Measurements from ENCODE around the gene WFDC5.
"Not testable (repeated sequence)": the region's sequence is repeated elsewhere in the genome, so short reads cannot be mapped to it uniquely, and the experiment has no call there.

Gene WFDC5, protein sequence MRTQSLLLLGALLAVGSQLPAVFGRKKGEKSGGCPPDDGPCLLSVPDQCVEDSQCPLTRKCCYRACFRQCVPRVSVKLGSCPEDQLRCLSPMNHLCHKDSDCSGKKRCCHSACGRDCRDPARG

DNA sequence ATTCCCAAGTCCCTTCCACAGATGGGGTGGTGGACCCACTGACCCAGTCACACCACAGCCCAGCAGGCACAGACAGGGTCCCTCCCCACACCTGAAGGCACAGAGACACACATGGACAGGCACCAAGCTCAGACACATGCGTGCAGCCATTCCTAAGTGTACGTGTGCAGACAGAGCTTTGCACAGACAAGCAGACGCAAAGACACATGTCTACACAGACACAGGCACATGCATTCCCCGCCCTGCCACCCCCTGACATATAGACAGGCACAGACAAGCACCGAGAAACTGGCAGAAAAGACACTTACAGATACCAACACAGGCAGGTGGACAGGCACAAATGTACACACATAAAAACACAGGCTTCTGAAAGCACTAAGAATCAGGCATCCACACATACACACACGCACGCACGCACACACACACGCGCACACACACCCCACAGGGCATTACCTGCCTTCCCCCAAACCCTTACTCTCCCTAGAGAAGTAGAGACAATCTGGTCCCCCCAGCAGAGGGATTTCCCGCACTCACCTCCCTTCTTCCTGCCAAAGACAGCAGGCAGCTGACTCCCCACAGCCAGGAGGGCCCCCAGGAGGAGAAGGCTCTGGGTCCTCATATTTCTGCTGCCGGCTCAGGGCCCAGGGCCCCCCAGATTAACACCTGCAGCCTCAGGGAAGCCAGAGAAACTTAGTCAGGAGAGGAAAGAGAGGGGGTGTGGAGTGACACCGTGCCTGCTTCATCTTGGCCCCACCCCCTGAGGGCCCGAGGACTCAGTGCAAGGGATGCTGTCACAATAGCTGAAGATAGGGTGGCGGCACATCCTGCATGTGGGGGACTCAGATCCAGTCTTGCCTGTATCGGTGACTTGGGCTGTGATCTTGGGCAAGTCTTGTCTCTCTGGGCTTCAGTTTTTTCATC, at the start of gene WFDC5:
WFDC5 (minus strand) TSS at position 710 of the 921 bp plus-strand sequence; CDS start at position 619, 91 bp downstream.
- DNase-seq = no peak

DNA sequence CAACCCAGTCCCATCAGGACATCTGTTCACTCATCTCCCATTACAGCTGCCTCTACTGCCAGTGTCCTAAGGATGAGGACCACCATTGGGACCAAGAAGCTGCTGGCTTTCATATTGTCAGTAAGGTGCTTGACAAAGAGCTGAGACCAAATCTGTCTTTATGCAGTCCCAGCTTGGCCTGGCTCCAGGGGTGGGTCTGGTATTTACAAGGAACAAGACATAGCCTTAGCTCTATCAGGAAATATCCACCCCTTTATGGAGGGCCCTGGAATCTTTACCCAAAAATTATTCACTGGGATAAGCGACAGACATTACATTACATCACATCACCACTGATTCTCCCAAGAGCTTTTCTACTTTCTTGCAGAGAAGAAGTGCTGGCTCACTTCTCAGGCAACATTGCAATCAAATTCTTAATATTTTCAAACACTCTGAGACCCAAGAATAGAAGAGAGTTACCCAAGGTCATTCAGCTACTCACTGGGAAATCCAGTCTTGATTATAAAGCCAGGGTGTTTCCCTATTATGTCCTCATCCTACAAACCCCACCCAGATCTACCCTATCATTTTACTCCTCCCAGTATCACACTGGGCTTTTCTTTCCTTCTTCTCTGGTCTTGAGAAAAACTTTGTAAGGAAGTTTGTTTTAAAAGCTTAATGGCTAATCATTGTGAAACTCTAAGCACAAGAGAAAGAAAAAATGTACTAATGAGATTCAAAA, 48.3 kb upstream of the WFDC5 start:
- no peak for DNase-seq

DNA sequence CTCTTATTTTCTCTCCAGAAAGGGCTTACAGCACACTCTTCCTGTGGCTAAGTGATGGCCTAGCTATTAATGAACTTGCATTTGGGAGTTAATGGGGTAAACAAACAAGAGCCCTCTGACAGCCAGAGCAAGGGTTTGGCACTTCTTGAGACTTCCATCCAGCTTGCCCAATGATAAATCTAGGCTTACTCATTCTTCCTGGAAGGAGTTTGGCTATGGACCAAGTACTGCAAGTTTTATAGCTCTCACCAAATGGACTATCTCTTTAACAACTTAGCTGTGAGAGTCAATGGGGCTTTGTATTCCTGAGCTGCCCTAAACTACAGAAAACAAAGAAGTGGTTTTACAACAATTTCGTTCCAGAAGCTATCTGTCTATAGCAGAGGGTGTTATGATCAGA, 43.0 kb upstream of the WFDC5 start:
- no peak for DNase-seq

DNA sequence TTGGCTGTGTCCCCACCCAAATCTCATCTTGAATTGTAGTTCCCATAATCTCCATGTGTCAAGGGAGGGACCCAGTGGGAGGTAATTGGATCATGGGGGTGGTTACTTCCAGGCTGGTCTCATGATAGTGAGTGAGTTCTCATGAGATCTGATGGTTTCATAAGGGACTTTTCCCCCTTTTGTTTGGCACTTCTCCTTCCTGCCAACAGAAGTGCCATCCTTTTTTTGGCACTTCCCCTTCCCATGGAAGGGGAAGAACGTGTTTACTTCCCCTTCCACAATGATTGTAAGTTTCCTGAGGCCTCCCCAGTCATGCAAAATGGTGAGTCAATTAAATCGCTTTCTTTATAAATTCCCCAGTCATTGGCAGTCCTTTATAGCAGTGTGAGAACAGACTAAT, 41.7 kb upstream of the WFDC5 start:
- no peak for DNase-seq

DNA sequence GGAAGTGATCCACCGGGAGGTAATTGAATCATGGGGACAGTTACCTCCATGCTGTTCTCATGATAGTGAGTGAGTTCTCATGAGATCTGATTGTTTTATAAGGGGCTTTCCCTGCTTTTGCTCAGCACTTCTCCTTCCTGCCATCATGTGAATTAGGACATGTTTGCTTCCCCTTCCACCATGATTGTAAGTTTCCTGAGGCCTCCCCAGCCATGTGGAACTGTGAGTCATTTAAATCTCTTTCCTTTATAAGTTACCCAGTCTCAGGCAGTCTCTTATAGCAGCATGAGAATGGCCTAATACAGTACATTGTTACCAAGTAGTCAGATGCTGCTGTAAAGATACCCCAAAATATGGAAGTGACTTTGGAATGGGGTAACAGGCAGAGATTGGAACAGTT, 39.8 kb upstream of the WFDC5 start:
- DNase-seq = not testable (repeated sequence)

DNA sequence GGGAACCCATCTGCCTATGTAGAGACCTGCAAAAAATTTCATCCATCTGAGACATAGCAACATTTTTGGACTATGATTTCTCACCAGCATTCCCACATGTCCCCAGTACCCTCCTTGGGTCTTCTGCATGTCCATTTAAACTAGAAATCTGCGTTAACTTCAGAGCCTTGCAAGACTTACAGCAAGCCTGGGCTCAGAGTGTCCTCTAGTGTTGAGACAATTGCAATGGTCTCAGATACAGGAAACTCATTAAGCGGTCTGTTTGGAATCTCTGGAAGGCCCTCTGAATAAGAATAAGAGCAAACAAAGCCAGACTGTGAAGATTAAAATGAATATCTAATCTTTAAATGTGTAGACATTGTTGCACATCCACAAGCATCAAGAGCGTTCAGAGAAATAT, 39.2 kb upstream of the WFDC5 start:
- no peak for DNase-seq

DNA sequence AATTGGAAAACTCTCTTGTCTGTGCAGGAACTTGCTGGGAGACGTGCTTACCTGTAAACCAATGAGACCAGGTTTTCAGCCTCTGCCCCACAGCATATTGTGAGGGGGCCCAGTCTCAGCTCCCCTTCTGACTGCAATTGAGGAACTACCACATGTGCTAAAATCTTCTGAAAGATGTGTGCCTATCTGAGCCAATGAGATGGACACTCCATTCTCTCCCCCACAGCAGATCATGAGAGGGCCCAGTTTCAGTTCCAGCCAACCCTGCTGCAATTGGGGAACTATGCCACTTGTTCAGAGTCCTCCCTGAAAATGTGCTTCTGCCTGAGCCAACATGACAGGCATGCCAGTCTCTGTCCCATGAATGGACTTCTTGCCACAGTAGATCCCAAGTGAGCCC, 38.8 kb upstream of the WFDC5 start:
- no peak for DNase-seq

DNA sequence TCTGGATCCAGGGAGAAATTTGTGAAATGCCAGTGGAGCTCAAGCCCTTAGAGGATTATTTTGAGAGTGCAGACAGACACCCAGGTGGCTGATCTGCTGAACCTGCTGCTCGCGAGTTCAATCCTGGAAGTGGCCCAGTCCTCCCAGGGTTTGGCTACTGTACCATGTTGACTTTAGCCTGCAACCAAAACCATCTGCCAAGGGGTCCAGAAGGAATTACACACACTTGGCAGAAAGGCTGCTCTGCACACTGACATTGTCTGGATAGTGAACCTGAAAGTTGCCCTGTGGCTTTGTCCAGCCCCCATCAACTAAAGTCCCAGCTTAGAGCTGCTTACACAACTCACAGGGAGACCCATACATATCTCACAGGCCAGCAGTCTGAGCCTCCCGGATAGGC, 38.2 kb upstream of the WFDC5 start:
- no peak for DNase-seq

DNA sequence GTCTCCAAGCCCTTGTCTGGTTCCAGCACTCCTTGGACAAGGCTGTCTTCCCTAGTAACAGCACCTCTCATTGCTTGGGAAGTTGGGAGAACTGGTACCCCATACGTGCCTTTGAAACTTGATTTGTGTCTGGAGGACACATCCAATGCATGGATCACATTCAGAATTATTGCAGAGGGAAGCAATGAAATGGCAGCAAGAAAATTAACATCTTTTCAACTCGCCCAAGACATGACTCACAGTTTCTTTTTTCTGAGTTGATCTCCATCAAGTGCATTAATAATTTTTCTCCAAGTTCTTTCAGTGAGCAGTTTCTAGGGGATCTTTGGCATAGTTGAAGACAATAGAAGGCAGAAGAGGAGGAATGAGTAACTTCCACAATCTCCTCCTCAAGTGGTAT, 37.4 kb upstream of the WFDC5 start:
- no peak for DNase-seq

DNA sequence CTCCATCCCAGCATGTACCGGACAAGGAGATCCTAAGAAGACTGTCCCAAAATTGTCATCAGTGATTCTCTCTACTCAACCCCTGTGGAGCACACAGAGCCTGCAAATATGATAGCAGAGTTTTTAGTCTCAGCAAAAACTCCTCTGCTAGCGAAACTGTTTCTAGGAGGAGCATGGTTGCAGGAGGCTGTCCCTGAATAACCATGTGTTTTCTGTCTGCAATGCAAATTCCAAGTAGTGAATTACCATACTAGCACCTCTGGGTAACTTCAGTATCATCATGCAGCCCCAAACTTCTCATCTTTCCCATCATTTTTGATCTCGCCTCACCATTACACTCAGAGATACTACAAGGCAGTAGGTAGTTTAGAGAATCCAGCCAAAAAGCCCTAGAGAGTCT, 34.1 kb upstream of the WFDC5 start:
- DNase-seq = no peak

DNA sequence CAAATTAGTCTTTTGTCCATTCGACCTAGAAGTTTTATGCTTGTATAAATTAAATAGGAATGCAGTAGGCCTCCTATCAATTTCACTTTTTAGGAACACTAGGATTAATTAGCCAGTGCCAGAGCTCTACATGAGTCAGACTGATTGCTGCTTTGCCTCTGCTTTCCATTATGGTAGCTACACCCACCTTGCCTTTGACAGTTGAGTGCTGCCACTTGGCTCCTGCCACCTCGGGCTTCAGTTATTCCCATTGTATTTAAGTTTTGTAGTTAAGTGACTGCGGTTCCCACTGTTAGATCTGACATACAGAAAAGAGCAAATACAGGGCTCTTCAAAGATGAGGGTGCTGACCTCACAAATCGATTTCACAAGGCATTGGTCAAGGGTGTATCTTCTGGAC, 25.9 kb upstream of the WFDC5 start:
- no peak for DNase-seq

DNA sequence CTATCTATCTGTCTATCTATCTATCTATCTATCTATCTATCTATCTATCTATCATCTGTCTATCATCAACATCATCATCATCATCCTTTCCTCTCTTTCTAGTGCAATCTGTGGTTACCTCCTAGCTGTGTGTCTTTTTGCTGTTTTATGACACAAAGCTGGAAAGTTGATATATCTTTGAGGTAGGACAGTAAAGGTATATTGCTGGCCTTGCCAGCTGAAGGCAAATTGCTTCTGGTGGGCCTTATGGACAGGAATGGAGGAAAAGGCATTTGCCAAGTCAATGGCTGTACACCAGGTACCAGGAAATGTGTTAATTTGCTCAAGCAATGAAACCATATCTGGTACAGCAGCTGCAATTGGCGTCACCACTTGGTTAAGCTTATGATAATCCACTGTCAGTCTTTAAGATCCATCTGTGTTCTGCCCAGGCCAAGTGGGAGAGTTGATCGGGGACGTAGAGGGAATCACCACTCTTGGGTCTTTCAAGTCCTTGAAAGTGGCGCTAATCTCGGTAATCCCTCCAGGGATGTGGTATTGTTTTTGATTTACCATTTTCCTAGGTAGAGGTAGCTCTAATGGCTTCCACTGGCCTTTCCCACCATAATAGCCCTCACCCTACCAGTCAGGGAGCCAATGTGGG, 24.9 kb upstream of the WFDC5 start:
- not testable (repeated sequence) for DNase-seq

DNA sequence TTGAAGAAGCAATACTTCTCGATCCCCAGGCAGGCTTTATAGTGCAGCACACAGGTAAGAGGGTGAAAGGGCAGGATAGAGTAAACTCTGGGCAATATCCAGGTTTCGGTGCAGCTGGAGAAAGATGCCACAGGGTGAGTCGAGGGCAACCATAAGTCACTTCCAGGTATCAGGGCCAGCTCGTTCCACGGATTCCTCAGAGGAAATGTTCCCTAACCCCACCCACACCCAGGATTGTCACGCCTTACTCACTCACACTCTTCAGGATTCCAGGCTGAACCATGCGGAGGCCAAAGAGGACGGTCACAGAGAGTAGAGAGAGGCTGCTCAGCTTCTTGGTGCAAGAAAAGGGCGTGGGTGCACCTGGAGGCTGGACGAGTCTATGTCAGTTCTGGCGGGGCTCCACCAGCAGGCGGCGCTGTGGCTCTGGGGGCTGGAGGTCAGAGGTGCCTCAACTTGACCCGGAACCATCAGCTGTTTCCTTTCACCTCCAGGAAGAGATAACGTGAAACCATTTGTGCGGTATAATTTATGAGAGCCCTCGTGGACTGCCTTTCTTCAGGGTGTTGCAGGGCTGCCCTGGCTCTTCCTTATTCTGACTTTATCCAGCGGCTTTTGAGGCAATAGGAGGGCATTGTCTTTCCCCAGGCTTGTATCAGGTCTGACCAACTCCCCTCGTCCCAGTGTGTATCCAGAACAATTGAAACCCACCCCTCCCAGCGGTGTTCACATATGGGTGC, 23.8 kb upstream of the WFDC5 start:
- no peak for DNase-seq

DNA sequence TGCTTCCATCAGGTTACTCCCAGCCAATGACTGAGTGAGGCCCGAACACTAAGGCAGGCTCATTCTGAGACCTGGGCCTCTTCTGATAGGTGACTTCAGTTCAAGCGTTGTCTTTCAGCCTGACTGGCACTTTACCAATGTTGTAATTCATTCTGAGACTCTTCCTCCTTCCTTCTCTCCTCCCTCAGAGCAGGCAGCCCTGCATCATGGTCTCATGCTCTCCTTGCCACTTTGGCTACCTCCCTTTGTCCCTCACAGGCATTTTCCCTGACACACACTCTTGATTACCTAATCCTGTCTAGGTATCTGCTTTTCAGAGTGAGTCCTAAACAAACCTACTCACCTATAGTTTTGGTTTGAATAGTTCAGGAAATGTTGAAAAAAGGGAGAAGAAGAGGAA, 21.9 kb upstream of the WFDC5 start:
- no peak for DNase-seq

DNA sequence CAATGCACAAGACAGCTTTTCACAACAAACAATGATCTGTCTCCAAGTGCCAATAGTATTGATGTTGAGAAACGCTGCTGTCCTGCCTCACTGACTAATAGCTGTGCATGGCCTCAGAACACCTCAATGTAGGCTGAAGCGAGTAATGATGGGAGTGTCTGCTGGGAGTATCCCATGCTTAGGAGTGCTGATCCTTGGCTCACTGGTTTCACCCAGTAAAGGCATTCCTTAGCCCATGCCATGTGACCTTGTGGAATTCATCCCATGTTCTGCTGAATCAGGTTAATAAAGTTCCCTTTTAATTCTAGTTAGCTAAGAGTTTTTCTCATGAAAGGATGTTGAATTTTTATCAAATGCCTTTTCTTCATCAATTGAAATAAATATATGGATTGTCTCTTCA, 13.1 kb upstream of the WFDC5 start:
- no peak for DNase-seq

DNA sequence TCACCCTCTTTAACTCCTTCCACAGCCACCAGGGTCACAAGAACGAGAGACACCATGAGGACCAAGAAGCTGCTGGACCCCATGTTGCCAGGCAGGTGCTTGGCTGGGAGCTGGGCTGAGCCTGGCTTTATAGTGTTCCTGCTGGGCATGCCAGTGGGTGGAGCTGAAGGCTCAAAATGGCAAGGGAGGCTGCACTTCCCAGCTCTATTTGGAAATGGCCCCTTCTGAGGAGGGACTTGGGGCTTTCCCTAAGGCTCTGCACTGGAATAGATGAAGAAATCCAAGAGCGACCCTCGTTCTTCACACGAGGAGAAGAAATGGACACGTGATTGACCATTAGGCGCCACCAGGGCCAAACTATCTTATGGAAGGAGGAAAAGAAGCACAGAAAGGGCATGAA, 9.4 kb upstream of the WFDC5 start, which contains the start of gene WFDC12:
WFDC12 (minus strand) TSS at position 101 of the 400 bp plus-strand sequence; CDS start at position 83, 18 bp downstream.
- no peak for DNase-seq

DNA sequence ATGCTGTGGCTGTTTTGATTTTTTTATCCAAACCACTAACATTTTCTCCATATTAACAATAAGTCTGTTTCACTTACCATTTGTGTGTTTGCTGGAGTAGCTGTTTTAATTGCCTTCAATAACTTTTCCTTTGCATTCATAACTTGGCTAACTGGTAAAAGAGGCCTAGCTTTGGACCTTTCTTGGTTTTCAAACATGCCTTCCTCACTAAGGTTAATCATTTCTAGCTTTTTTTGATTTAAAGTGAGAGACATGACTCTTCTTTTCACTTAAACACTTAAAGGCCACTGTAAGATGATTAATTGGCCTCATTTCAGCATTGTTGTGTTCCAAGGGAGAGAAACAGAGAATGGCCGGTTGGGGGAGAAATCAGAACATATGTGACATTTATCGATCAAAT, 6.4 kb upstream of the WFDC5 start:
- no peak for DNase-seq

DNA sequence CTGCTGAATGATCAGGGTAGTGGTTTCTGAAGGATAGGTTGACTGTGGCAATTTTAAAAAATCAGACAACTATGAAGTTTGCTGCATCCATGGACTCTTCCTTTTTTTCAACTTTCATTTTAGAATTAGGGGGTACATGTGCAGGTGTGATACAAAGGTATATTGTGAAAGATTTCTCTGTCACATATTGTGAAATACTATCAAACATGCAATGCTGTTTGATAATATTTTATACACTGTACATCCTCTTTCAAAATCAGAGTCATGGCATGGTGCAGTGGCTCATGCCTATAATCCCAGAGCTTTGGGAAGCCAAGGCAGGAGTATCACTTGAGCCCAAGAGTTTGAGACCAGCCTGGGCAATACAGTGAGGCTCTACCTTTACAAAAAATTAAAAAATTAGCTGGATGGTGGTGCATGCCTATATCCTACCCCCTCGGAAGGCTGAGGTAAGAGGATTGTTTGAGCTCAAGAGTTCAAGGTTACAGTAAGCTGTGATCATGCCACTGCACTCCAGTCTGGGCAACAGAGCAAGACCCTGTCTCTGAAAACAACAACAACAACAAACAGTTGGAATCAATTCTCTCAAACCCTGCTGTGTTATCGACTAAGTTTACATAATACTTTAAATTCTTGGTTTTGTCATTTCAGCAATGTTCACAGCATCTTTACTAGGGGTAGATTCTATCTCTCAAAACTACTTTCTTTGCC, 4.7 kb upstream of the WFDC5 start:
- DNase-seq = no peak

DNA sequence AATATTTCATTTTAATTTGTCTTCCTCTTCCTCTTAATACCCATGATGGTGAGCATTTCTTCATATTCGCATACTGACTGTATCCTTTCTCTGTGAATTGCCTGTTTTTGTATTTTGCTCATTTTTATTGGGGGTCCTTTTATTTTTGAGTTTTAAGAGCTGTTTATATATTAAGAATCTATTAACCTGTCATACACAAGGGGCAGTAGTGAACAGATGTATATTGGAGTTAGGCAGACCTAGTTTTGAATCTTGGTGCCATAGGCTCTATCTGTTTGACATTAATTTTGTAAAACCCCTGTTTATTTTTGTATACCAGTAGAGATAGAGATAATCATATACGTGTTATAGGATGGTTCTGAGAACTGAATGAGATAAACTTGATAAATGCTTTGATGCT, 3.1 kb upstream of the WFDC5 start:
- DNase-seq = no peak

DNA sequence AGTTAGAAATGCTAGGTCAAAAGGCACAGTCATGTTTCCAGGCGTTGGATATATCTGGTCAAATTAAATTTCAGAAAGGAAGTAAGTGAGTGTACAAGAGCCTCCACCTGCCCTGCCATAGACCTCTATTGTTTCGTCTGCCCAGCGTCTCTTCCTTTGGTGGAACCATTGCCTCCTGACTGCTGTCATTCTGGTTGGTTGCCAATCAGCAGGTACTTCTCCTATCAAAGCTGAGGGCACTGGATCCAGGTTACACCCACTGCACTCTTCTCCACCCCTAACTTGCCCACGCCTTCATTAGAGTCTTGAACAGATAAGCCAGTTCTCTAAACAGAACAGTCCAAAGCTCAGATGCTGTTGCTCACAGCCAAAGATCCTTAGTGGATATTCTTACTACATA, 2.6 kb upstream of the WFDC5 start:
- no peak for DNase-seq

DNA sequence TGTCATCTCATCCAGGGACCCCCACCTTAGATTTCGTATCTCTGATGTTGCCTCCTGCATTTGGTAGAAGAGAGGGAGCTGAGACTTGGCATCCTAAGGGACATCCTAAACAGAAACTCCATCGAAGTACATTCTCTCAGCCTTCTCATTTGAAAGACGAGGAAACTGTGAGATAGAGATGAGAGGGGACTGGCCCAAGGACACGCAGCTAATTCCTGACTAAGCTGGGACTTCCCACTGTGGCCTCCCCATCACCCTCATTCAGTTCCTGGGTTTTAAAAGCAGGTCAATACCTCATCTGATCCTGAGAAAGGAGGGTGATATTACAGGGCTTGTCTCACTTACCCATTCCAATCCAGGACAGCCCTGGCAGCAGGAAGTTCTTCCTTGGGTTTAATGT, 855 bp upstream of the WFDC5 start:
- no peak for DNase-seq

DNA sequence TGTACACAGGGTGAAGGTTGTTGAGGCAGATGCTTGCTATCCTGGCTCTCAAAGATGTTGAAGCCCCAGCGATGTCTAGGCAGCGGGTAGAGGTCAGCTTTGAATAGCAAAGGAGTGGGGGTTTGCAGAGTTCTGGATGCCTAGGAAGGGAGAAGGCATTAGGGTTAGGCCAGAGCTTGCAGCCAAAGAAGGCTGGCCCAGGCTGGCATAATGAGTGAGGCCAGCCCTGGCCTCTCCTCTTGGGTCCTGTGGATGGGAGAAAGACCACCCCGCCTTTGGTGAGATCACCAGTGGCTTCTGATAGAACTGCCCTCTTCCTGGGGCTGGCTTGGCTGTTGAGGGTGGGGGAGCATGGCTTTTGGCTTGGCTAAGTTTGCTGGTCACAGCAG, 406 bp upstream of the WFDC5 start:
- DNase-seq = no peak

Measured in NCI-H748 treated with DMSO at 0.1 percent for 48 hours (cell line).